K562 (cell line): ENCODE data around the gene FLOT2. TPM values are rescaled to one million over a fixed set of nuclear protein-coding genes. Genes with fewer than 3 reads are reported as not detected.

Experiments used
- ATF1 ChIP-seq, 2 experiments: fragments of 450-650 bp in 1 of 2; IDR thresholded peaks; 2 replicates each; pipeline ENCODE4 v1.6.1; 2016; ENCODE audit warnings: missing compliant biosample characterization in 1 of 2, missing genetic modification characterization in 1 of 2
- BDP1 ChIP-seq: IDR thresholded peaks from 3 replicates; pipeline ENCODE4 v1.6.1; 2011; ENCODE audit not compliant: insufficient read length, insufficient read depth
- HMGN3 ChIP-seq: IDR thresholded peaks from 2 replicates; pipeline ENCODE4 v1.6.1; 2011; ENCODE audit warnings: borderline replicate concordance, low read depth, mild to moderate bottlenecking, mixed read lengths, low read length; ENCODE audit not compliant: insufficient read length; ENCODE audit errors: extremely low read depth
- IFI16 ChIP-seq: fragments of 250-450 bp; sonication (Bioruptor Pico); IDR thresholded peaks from 2 replicates; pipeline ENCODE4 v2.1.2; 2022; ENCODE audit warnings: mild to moderate bottlenecking, inconsistent platforms
- JUN ChIP-seq, 2 experiments: sonication (generic) in 1 of 2; formaldehyde crosslinking in 1 of 2; IDR thresholded peaks; 2 replicates each; pipeline versions ENCODE4 v1.6.1 to v1.8.0; 2012 to 2022; ENCODE audit warnings: borderline replicate concordance in 2 of 2, mild to moderate bottlenecking in 2 of 2, improper control_type of control experiment in 1 of 2, low read depth in 1 of 2, low read length in 1 of 2, missing genetic modification reagents in 1 of 2
- NFATC3 ChIP-seq: fragments of 450-650 bp; IDR thresholded peaks from 2 replicates; pipeline ENCODE4 v1.6.1; 2017; ENCODE audit warnings: mild to moderate bottlenecking
- SUPT5H ChIP-seq: fragments of 450-650 bp; IDR thresholded peaks from 2 replicates; pipeline ENCODE4 v1.6.1; 2016
- YBX1 ChIP-seq: fragments of 450-650 bp; IDR thresholded peaks from 2 replicates; pipeline ENCODE4 v1.7.1; 2016; ENCODE audit warnings: mild to moderate bottlenecking
- ZNF408 ChIP-seq: fragments of 250-450 bp; sonication (Bioruptor Pico); IDR thresholded peaks from 2 replicates; pipeline ENCODE4 v1.4.0; 2020; ENCODE audit warnings: low read depth, mild to moderate bottlenecking, moderate library complexity
- ZNF583 ChIP-seq: fragments of 250-450 bp; sonication (Bioruptor Pico); IDR thresholded peaks from 2 replicates; pipeline ENCODE4 v1.4.0; 2020
- polyA plus RNA-seq, 8 experiments: library from polyadenylated mRNA; depleted of rRNA in 4 of 8; stranded (reverse) in 5 of 8; unstranded in 3 of 8; fragments of >200 nt; fragmentation: Nextera tagmentation in 2 of 8; fragmentation: Illumina TruSeq in 1 of 8; extraction: Ambion mirVana in 2 of 8; extraction: Trizol in 1 of 8; gene quantifications; 2 replicates each; pipeline versions ENCODE4 v1.2.1 to v1.2.3, GENCODE V29; 2011 to 2014; ENCODE audit warnings: inconsistent platforms in 1 of 8, missing spikeins in 1 of 8
- total RNA-seq, 7 experiments: library from RNA; depleted of rRNA in 6 of 7; stranded (reverse); fragments of >200 nt in 6 of 7; fragmentation: Illumina TruSeq in 2 of 7; extraction: Trizol in 2 of 7; gene quantifications; 2 replicates each; pipeline versions ENCODE4 v1.2.1 to v1.2.3, GENCODE V29; 2011 to 2021; ENCODE audit warnings: low replicate concordance in 1 of 7
- TF ChIP-seq, protein P1 (sequence below): fragments of 200-600 bp; sonication (generic); IDR thresholded peaks from one replicate; pipeline ENCODE4 v1.6.1; 2012; ENCODE audit warnings: mild to moderate bottlenecking, low read depth, low read length, inconsistent platforms
- TF ChIP-seq, protein P2 (sequence below): fragments of 200-800 bp; sonication (Bioruptor generic); IDR thresholded peaks from 2 replicates; pipeline ENCODE4 v1.6.1; 2017; ENCODE audit warnings: missing genetic modification characterization, missing compliant biosample characterization

The FLOT2 gene
- total and polyA plus RNA-seq, 9 of the 15 experiments (the other 6 are each of a cell fraction or from before 2014, with no cell fraction given), result 17.5 to 138 (median 41.7) TPM

DNA sequence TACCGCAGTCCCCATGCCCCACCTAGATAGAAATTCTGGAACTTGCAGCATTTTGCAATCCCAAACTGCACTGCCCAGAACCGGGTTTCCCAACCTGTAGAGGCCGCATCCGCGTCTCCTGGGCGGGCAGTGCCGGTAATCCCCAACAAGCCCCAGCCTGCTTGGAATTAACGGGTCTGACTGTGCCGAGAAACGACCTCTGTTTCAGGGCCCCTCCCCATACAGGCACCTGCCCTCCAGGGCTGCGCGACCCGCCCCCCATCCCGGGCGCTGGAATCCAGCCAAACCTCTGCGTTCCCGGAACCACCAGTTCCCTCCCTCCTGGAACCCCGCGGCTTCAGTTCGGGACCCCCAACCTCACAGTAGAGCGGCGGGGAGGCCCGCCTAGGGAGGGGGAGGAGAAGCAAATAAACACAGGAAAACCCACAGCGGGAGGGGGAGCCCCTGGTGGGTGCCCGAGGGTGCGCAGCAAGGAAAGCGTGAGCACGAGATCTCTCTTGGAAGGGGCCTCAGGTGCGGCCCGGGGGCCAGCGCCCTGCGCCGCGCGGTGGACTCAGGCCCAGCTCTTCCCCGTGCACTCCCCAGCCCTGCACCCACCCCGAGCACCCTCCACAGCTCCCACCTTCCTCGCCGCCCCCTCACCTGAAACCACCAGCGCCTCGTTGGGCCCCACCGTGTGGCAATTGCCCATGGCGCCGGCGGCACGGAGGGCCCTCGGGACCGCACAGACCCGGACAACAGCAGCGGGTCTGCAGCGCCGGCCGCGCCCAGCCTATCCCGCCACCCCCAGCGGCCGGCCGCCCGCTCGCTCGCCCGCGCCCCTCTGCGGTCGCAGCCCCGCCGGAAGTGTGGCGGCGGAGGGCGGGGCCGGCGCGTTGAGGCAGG is at the start of gene FLOT2 (continued):
- TF ChIP-seq, protein P1, sequence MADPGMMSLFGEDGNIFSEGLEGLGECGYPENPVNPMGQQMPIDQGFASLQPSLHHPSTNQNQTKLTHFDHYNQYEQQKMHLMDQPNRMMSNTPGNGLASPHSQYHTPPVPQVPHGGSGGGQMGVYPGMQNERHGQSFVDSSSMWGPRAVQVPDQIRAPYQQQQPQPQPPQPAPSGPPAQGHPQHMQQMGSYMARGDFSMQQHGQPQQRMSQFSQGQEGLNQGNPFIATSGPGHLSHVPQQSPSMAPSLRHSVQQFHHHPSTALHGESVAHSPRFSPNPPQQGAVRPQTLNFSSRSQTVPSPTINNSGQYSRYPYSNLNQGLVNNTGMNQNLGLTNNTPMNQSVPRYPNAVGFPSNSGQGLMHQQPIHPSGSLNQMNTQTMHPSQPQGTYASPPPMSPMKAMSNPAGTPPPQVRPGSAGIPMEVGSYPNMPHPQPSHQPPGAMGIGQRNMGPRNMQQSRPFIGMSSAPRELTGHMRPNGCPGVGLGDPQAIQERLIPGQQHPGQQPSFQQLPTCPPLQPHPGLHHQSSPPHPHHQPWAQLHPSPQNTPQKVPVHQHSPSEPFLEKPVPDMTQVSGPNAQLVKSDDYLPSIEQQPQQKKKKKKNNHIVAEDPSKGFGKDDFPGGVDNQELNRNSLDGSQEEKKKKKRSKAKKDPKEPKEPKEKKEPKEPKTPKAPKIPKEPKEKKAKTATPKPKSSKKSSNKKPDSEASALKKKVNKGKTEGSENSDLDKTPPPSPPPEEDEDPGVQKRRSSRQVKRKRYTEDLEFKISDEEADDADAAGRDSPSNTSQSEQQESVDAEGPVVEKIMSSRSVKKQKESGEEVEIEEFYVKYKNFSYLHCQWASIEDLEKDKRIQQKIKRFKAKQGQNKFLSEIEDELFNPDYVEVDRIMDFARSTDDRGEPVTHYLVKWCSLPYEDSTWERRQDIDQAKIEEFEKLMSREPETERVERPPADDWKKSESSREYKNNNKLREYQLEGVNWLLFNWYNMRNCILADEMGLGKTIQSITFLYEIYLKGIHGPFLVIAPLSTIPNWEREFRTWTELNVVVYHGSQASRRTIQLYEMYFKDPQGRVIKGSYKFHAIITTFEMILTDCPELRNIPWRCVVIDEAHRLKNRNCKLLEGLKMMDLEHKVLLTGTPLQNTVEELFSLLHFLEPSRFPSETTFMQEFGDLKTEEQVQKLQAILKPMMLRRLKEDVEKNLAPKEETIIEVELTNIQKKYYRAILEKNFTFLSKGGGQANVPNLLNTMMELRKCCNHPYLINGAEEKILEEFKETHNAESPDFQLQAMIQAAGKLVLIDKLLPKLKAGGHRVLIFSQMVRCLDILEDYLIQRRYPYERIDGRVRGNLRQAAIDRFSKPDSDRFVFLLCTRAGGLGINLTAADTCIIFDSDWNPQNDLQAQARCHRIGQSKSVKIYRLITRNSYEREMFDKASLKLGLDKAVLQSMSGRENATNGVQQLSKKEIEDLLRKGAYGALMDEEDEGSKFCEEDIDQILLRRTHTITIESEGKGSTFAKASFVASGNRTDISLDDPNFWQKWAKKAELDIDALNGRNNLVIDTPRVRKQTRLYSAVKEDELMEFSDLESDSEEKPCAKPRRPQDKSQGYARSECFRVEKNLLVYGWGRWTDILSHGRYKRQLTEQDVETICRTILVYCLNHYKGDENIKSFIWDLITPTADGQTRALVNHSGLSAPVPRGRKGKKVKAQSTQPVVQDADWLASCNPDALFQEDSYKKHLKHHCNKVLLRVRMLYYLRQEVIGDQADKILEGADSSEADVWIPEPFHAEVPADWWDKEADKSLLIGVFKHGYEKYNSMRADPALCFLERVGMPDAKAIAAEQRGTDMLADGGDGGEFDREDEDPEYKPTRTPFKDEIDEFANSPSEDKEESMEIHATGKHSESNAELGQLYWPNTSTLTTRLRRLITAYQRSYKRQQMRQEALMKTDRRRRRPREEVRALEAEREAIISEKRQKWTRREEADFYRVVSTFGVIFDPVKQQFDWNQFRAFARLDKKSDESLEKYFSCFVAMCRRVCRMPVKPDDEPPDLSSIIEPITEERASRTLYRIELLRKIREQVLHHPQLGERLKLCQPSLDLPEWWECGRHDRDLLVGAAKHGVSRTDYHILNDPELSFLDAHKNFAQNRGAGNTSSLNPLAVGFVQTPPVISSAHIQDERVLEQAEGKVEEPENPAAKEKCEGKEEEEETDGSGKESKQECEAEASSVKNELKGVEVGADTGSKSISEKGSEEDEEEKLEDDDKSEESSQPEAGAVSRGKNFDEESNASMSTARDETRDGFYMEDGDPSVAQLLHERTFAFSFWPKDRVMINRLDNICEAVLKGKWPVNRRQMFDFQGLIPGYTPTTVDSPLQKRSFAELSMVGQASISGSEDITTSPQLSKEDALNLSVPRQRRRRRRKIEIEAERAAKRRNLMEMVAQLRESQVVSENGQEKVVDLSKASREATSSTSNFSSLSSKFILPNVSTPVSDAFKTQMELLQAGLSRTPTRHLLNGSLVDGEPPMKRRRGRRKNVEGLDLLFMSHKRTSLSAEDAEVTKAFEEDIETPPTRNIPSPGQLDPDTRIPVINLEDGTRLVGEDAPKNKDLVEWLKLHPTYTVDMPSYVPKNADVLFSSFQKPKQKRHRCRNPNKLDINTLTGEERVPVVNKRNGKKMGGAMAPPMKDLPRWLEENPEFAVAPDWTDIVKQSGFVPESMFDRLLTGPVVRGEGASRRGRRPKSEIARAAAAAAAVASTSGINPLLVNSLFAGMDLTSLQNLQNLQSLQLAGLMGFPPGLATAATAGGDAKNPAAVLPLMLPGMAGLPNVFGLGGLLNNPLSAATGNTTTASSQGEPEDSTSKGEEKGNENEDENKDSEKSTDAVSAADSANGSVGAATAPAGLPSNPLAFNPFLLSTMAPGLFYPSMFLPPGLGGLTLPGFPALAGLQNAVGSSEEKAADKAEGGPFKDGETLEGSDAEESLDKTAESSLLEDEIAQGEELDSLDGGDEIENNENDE, result no peak
- TF ChIP-seq IFI16 (CRISPR knock-in tag) (no peak), BDP1 (no peak), ZNF408 (CRISPR knock-in tag) (no peak), ZNF583 (CRISPR knock-in tag) (peak; percentile 77; the same call in 1 of the 2 replicates), JUN (IDR thresholded peaks at IDR 0.05; ENCODE audit: borderline replicate concordance, low read depth, low read length) (0 out of 2 replicates have a peak, but pooled peaks have one; percentile 34), JUN (CRISPR knock-in tag; IDR thresholded peaks at IDR 0.05; ENCODE audit: borderline replicate concordance) (0 out of 2 replicates have a peak, but pooled peaks have one; percentile 50), ATF1 (CRISPR knock-in tag; IDR thresholded peaks at IDR 0.05) (no peak; the same call in 1 of the 2 replicates), ATF1 (tag; IDR thresholded peaks at IDR 0.05) (0 out of 2 replicates have a peak, but pooled peaks have one; percentile 56), SUPT5H (peak; percentile 83), HMGN3 (peak; percentile 89), NFATC3 (no peak), YBX1 (no peak)
- TF ChIP-seq, protein P2, sequence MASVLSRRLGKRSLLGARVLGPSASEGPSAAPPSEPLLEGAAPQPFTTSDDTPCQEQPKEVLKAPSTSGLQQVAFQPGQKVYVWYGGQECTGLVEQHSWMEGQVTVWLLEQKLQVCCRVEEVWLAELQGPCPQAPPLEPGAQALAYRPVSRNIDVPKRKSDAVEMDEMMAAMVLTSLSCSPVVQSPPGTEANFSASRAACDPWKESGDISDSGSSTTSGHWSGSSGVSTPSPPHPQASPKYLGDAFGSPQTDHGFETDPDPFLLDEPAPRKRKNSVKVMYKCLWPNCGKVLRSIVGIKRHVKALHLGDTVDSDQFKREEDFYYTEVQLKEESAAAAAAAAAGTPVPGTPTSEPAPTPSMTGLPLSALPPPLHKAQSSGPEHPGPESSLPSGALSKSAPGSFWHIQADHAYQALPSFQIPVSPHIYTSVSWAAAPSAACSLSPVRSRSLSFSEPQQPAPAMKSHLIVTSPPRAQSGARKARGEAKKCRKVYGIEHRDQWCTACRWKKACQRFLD (CRISPR knock-in tag), result no peak; the same call in 1 of the 2 replicates
